LNCAP (cell line): ENCODE results near the gene GGTLC1.

ENCODE experiments used
- TF ChIP-seq, protein P1 (sequence below): fragments of 450-650 bp; IDR thresholded peaks from 2 replicates; pipeline ENCODE4 v1.5.1; 2017; ENCODE audit warnings: mild to moderate bottlenecking

GGTLC1 gene

DNA sequence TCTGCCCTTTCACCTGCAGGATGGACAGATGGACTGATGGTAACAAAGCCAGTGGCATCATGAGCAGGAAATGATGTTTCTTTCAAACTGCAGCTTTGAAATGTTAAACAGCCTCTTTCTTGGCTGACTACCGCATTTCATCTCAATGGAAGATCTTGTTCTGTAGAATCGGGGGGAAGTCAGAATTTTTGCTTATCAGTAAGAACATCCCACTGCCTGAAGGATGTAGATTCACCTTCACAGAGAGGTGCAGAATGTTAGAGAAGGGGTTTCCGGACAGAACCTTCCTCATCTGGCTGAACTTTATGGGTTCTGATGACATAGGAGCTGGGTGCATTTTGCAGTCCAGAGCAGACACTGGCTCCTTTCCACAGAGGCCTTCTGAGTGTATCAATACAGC is 32.7 kb downstream of the GGTLC1 start:
- TF ChIP-seq, protein P1, sequence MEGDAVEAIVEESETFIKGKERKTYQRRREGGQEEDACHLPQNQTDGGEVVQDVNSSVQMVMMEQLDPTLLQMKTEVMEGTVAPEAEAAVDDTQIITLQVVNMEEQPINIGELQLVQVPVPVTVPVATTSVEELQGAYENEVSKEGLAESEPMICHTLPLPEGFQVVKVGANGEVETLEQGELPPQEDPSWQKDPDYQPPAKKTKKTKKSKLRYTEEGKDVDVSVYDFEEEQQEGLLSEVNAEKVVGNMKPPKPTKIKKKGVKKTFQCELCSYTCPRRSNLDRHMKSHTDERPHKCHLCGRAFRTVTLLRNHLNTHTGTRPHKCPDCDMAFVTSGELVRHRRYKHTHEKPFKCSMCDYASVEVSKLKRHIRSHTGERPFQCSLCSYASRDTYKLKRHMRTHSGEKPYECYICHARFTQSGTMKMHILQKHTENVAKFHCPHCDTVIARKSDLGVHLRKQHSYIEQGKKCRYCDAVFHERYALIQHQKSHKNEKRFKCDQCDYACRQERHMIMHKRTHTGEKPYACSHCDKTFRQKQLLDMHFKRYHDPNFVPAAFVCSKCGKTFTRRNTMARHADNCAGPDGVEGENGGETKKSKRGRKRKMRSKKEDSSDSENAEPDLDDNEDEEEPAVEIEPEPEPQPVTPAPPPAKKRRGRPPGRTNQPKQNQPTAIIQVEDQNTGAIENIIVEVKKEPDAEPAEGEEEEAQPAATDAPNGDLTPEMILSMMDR, result no peak

DNA sequence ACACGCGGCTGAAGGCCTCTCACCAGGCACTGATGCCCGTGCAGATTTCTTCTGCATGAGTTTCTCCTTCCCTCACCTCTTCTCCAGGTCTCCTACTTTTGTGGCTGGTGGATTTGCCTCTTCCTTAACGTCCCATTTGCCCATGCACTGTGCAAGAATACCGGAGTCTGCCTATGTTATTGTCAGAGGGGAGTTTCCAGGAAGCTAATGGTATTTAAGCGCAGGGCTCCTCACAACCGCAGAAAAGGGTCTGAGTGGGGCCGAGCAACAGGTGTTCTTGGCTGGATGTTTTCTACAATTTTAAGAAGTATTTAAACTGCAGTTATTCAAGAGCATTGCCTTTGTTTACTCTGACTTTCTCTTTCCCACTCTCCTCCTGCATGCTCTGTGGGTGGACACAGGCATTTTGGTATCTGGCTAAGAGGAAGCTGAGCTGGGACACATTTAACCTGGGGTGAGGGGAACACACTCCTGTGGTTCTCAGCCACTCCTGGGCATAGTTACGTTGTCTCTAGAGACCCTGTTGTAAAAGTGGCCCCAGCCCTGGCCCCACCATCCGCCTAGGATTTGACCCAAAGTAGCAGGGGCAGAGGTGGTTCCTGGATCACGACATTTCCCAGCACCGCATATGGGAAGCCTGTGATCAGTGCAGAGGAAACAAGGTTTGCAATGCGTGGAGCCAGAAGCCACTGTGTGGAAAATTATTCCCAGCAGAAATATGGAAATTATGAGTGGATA is 34.4 kb downstream of the GGTLC1 start:
- TF ChIP-seq, protein P1, result no peak

DNA sequence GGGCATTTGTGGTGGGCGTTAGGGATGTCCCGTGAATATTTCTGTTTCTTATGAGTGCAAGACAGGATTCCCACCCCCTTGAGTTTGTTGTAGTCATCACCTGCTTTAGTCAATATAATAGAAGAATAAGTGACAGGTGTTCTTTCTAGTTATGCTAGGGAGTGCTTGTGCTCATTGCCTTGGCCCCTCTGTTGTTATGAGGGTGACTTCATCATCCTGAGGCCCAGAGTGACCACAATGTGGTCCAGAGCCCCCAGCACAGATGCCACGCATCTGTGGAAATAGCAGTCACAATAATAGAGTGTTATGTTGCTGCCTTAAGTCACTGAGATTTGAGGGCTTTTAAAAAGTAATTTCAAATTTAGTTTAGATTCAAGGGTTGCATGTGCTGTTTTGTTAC is 42.4 kb downstream of the GGTLC1 start:
- TF ChIP-seq, protein P1, result no peak

DNA sequence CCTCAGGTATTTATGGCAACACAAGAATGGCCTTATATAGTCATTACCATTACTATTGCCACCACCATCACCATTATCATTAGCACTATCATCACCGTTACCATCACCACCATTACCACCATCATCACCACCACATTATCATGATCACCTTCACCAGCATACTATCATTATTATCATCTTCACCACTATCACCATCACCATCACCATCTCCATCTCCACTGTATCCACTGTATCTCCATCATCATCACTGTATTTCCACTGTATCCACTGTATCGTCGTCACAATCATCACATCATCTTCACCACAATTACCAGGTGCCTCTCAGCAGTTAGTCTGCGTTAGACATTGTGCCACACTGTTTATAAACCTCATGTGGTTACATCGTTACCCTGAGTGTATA is 45.3 kb downstream of the GGTLC1 start:
- TF ChIP-seq, protein P1, result no peak

DNA sequence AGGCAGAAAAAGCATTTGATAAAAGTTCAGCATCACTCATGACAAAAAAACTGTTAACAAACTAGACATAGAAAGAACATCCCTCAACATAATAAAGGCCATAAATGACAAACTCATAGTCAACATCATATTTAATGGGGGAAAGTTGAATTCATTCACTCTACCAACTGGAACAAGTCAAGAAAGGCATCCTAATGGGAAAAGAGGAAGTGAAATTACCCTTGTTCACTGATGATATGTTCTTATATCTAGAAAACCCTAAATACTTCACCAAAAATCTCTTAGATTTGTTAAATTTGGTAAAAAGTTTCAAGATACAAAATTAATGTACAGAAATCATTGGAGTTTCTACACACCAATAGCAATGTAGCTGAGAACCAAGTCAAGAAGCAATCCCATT is 48.9 kb downstream of the GGTLC1 start:
- TF ChIP-seq, protein P1, result no peak

DNA sequence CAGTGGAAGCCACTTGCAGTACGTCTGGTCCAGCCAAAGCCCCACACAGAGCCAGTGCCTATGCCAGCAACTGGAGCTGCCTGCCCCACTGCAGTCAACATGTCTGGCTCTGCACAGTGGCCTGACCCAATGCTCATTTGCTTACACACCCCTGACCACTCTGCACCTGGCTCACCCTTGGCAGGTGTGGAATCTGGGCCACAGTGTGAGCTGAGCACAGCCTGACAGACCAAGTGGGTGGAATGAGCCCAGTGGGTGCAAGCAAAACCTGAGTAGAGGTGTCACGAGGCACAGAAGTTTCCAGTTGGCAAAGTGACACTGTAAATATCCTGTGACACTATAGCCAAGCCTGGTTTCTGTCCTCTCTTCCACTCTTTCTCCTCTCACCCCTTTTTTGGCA is 49.5 kb downstream of the GGTLC1 start:
- TF ChIP-seq, protein P1, result no peak

DNA sequence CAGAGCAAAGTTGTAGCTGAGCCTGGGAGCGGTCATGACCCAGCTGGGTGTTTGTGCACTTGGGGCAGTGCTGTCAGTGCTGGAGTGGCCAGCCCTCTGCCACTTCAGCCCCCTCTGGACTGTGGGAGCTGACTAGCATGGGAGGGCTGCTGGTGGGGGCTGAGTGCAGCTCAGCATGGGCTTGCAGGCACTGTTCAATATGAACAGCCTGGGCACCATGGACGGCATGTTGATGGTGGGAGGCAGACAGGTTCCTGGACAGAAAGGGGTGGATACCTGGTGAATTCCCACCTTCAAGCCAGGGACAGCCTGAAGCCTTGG is 50.5 kb downstream of the GGTLC1 start:
- TF ChIP-seq, protein P1, result no peak
